ENCODE measurements around the gene SSRP1.

Gene SSRP1

DNA sequence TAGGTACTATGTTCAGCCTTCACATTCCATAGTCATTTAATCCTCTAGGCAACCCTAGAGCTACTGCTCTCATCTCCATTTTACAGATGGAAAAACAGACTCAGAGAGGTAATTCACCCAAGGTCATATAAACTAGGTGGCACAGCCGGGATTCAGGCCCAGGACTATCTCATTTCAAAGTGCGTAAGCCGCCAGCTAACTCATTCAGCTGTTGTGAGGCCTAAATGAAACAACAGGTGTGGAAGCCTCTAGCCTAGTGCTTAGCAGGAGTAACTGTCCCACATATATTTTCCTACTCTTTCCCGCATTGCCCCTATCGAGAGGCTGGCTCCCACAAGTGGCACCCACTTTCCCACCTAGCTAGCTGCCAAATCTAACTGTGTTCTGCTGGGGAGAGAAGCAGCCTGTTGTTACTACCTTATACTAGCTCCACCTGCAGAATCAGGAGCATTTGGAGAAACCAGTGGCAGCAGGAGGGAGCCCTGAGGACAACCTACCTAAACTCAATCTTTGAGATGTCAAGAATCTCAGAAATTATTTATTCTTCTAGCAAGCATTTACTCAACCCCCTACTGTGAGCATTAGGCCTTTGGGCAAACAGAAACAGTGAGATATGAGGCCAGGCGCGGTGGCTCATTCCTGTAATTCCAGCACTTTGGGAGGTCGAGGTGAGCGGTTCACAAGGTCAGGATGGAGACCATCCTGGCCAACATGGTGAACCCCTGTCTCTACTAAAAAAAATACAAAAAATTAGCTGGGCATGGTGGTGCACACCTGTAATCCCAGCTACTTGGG lies 24.4 kb upstream of the SSRP1 start:
- H3K36me3 ChIP-seq (ENCODE audit: control insufficient read depth in 5 of 5, insufficient read depth in 5 of 5, low read length in 5 of 5), result no peaks in the 10 kb centered on the region
- H3K9me3 ChIP-seq (ENCODE audit: control insufficient read depth in 5 of 5, low read length in 5 of 5), result peaks cover 0 to 2% (median 0%) of the 10 kb centered on the region in 5 donors
- peaks cover 0 to 3% (median 0%) of the 10 kb centered on the region in 5 donors for H3K4me1 ChIP-seq (ENCODE audit: control insufficient read depth in 5 of 5, insufficient read depth in 5 of 5, low read length in 5 of 5)
- no peak overlapping the region for H3K27ac ChIP-seq (ENCODE audit: low read depth, low read length)
- H3K27me3 ChIP-seq (ENCODE audit: control insufficient read depth in 5 of 5, insufficient read depth in 4 of 5, low read length in 5 of 5), result peaks cover 0 to 5% (median 0%) of the 10 kb centered on the region in 5 donors
- H3K9ac ChIP-seq (ENCODE audit: low read length in 5 of 5), result no peak overlapping the region
- no peak overlapping the region for H3K4me3 ChIP-seq (ENCODE audit: low read depth in 1 of 5, low read length in 5 of 5)

DNA sequence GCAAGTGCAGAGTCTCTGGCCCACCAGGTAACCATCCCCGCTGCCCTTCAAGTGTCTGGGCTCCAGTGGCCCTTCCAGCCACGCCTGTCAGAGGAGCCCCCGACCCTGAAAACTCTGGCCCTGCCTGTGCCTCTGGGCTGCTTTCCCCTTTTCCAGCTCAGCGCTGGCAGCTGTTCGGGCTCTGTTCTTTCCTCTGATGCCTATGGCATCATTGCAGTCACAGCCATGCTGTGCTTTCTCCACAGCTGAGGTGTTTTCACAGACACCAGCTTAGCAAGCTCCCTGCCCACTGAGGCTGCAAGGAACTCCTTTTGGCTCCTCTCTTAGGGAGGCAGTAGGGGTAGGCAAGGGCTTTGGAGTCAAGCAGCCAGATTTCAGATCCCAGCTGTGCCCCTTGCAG lies 23.7 kb upstream of the SSRP1 start:
- peaks cover 0 to 3% (median 0%) of the 10 kb centered on the region in 5 donors for H3K4me1 ChIP-seq (ENCODE audit: control insufficient read depth in 5 of 5, insufficient read depth in 5 of 5, low read length in 5 of 5)
- H3K36me3 ChIP-seq (ENCODE audit: control insufficient read depth in 5 of 5, insufficient read depth in 5 of 5, low read length in 5 of 5), result no peaks in the 10 kb centered on the region
- no peak overlapping the region for H3K4me3 ChIP-seq (ENCODE audit: low read depth in 1 of 5, low read length in 5 of 5)
- no peak overlapping the region for H3K27ac ChIP-seq (ENCODE audit: low read depth, low read length)
- no peak overlapping the region for H3K9ac ChIP-seq (ENCODE audit: low read length in 5 of 5)
- H3K9me3 ChIP-seq (ENCODE audit: control insufficient read depth in 5 of 5, low read length in 5 of 5), result peaks cover 0 to 2% (median 0%) of the 10 kb centered on the region in 5 donors
- peaks cover 0 to 5% (median 0%) of the 10 kb centered on the region in 5 donors for H3K27me3 ChIP-seq (ENCODE audit: control insufficient read depth in 5 of 5, insufficient read depth in 4 of 5, low read length in 5 of 5)

DNA sequence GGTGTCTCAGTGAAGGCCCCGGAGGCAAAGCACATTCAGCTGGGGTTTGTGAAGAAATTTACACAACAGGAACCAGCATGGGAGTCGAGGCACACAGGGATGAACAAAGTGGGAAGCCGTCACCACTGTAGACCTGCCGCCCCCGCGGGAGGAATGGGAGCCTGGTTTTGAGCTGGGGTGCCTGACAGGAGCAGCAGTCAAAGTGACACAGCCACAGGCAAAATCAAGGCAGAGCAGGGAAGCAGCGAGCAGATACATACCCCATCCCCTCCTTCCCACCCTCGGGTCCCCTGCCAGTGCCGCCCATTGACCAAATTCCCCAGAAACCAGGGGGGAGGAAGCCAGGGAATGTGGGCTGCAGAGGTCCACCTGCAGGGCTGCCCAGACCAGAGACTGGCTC lies 23.3 kb upstream of the SSRP1 start:
- no peak overlapping the region for H3K4me3 ChIP-seq (ENCODE audit: low read depth in 1 of 5, low read length in 5 of 5)
- no peak overlapping the region for H3K9ac ChIP-seq (ENCODE audit: low read length in 5 of 5)
- H3K27me3 ChIP-seq (ENCODE audit: control insufficient read depth in 5 of 5, insufficient read depth in 4 of 5, low read length in 5 of 5), result peaks cover 0 to 5% (median 0%) of the 10 kb centered on the region in 5 donors
- H3K9me3 ChIP-seq (ENCODE audit: control insufficient read depth in 5 of 5, low read length in 5 of 5), result peaks cover 0 to 2% (median 0%) of the 10 kb centered on the region in 5 donors
- no peaks in the 10 kb centered on the region for H3K36me3 ChIP-seq (ENCODE audit: control insufficient read depth in 5 of 5, insufficient read depth in 5 of 5, low read length in 5 of 5)
- H3K4me1 ChIP-seq (ENCODE audit: control insufficient read depth in 5 of 5, insufficient read depth in 5 of 5, low read length in 5 of 5), result peaks cover 0 to 3% (median 0%) of the 10 kb centered on the region in 5 donors
- no peak overlapping the region for H3K27ac ChIP-seq (ENCODE audit: low read depth, low read length)

DNA sequence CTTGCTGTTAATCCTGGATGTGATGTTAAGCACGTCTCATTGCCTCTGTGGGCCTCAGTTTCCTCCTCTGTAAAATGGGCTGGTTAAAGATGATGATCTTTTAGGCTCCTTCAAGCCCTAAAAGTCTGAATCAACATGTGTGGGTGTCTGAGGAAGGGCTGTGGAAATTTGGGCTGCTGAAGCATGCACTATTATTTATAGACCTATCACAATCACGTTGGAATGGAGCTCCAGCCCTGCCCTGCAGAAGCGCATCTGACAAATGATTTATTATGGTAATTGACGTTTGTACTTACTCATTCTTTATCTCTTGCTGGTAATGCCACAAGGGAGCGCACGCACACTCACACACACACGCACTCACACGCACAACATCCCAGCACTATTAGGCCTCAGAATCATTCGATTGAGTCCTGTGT lies 22.9 kb upstream of the SSRP1 start:
- no peak overlapping the region for H3K4me3 ChIP-seq (ENCODE audit: low read depth in 1 of 5, low read length in 5 of 5)
- H3K27ac ChIP-seq (ENCODE audit: low read depth, low read length), result no peak overlapping the region
- H3K9ac ChIP-seq (ENCODE audit: low read length in 5 of 5), result no peak overlapping the region

DNA sequence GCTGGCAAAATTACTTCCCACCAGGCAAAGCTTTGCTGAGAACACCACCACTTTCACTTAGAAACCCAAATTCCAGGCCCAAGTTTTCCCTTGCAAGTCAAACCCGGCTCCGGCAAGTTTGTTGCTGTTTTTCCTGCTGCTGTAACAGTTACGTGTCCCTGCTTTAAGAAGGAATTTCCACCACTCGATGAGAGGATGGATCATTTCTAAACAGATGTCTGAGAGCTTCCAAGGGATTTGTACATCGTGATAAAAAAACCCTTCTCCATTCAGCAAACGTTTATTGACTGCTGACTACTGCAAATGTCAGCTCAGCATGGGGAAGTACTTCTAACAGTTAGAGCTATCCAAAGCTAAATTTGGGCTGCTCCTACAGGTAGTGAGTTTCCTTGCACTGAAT lies 22.2 kb upstream of the SSRP1 start:
- Histone ChIP-seq H3K36me3 (ENCODE audit: control insufficient read depth in 5 of 5, insufficient read depth in 5 of 5, low read length in 5 of 5) (no peaks in the 10 kb centered on the region), H3K27ac (ENCODE audit: low read depth, low read length) (no peak overlapping the region), H3K27me3 (ENCODE audit: control insufficient read depth in 5 of 5, insufficient read depth in 4 of 5, low read length in 5 of 5) (peaks cover 0 to 3% (median 0%) of the 10 kb centered on the region in 5 donors), H3K4me1 (ENCODE audit: control insufficient read depth in 5 of 5, insufficient read depth in 5 of 5, low read length in 5 of 5) (peaks cover 0 to 3% (median 0%) of the 10 kb centered on the region in 5 donors), H3K9ac (ENCODE audit: low read length in 5 of 5) (no peak overlapping the region), H3K9me3 (ENCODE audit: control insufficient read depth in 5 of 5, low read length in 5 of 5) (no peaks in the 10 kb centered on the region), H3K4me3 (ENCODE audit: low read depth in 1 of 5, low read length in 5 of 5) (no peak overlapping the region)

More for the DNA sequence above, 22.9 kb upstream of the SSRP1 start:
- Histone ChIP-seq H3K4me1 (ENCODE audit: control insufficient read depth in 5 of 5, insufficient read depth in 5 of 5, low read length in 5 of 5) (peaks cover 0 to 3% (median 0%) of the 10 kb centered on the region in 5 donors), H3K27me3 (ENCODE audit: control insufficient read depth in 5 of 5, insufficient read depth in 4 of 5, low read length in 5 of 5) (peaks cover 0 to 5% (median 0%) of the 10 kb centered on the region in 5 donors), H3K36me3 (ENCODE audit: control insufficient read depth in 5 of 5, insufficient read depth in 5 of 5, low read length in 5 of 5) (no peaks in the 10 kb centered on the region), H3K9me3 (ENCODE audit: control insufficient read depth in 5 of 5, low read length in 5 of 5) (peaks cover 0 to 2% (median 0%) of the 10 kb centered on the region in 5 donors)

DNA sequence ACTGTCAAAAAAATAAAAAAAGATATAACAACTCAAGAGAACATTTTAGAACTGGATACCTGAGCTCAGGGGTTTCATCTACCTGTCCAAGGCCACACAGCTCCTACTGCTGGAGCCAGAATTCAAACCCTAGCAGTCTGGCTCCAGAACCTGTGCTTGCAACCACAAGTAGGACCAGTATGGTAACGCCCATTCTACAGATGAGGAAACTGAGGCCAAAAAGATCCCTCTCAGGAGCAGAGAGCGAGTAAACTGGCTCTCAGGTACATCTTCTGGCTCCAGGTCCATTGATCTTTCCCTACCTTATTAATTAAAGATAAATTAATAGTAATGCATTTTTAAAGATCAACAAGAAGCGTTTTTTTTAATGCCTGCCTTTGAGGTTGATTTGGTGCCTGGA lies 21.6 kb upstream of the SSRP1 start:
- Histone ChIP-seq H3K9ac (ENCODE audit: low read length in 5 of 5) (no peak overlapping the region), H3K9me3 (ENCODE audit: control insufficient read depth in 5 of 5, low read length in 5 of 5) (no peaks in the 10 kb centered on the region), H3K4me3 (ENCODE audit: low read depth in 1 of 5, low read length in 5 of 5) (no peak overlapping the region), H3K36me3 (ENCODE audit: control insufficient read depth in 5 of 5, insufficient read depth in 5 of 5, low read length in 5 of 5) (no peaks in the 10 kb centered on the region), H3K27ac (ENCODE audit: low read depth, low read length) (no peak overlapping the region), H3K27me3 (ENCODE audit: control insufficient read depth in 5 of 5, insufficient read depth in 4 of 5, low read length in 5 of 5) (no peaks in the 10 kb centered on the region), H3K4me1 (ENCODE audit: control insufficient read depth in 5 of 5, insufficient read depth in 5 of 5, low read length in 5 of 5) (peaks cover 0 to 3% (median 0%) of the 10 kb centered on the region in 5 donors)

DNA sequence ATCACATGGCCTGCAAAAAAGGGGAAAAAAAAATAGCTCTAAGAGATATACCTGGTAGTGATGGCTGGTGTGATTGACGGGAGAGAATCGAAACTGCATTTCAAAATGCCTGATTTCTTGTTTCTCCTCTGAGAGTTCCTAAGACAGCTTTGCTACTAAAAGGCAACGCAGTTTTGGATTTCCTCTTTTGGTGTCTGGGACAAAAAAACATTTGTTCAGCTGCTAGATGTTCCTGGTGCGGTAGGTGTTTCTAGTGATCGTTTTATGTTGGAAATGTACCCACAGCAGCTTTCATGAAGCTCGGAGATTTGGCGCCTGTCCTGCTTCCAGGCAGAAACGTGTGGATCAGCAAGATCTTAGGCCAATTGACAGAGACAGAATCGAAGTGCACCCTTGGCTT lies 20.6 kb upstream of the SSRP1 start:
- no peak overlapping the region for H3K27ac ChIP-seq (ENCODE audit: low read depth, low read length)
- peaks cover 0 to 2% (median 0%) of the 10 kb centered on the region in 5 donors for H3K36me3 ChIP-seq (ENCODE audit: control insufficient read depth in 5 of 5, insufficient read depth in 5 of 5, low read length in 5 of 5)
- H3K27me3 ChIP-seq (ENCODE audit: control insufficient read depth in 5 of 5, insufficient read depth in 4 of 5, low read length in 5 of 5), result no peaks in the 10 kb centered on the region
- no peaks in the 10 kb centered on the region for H3K9me3 ChIP-seq (ENCODE audit: control insufficient read depth in 5 of 5, low read length in 5 of 5)
- peaks cover 0 to 3% (median 0%) of the 10 kb centered on the region in 5 donors for H3K4me1 ChIP-seq (ENCODE audit: control insufficient read depth in 5 of 5, insufficient read depth in 5 of 5, low read length in 5 of 5)
- H3K9ac ChIP-seq (ENCODE audit: low read length in 5 of 5), result peak overlapping the region in 2 of 5 donors; percentile 16 to 21
- no peak overlapping the region for H3K4me3 ChIP-seq (ENCODE audit: low read depth in 1 of 5, low read length in 5 of 5)

DNA sequence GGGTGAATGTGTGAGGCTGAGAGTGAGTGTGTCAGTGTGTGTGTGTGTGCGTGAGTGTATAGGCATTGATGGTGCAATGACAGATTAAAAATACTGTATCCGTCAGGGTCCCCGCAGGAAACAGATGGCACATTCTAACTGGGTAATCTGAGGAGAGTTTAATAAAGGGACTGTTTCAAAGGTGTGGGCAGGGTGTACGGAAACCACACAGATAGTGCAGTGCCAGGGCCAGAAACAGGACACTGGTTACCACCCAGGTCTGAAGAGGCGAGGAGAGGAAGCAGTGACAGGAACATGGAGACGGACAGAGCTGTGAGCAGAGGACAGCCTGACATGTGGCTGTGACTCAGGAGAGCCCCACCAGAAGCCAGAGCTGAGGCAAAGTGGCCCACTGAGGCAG lies 19.0 kb upstream of the SSRP1 start:
- Histone ChIP-seq H3K4me3 (ENCODE audit: low read depth in 1 of 5, low read length in 5 of 5) (no peak overlapping the region), H3K4me1 (ENCODE audit: control insufficient read depth in 5 of 5, insufficient read depth in 5 of 5, low read length in 5 of 5) (peaks cover 0 to 7% (median 3%) of the 10 kb centered on the region in 5 donors), H3K9ac (ENCODE audit: low read length in 5 of 5) (no peak overlapping the region), H3K36me3 (ENCODE audit: control insufficient read depth in 5 of 5, insufficient read depth in 5 of 5, low read length in 5 of 5) (peaks cover 0 to 2% (median 0%) of the 10 kb centered on the region in 5 donors), H3K9me3 (ENCODE audit: control insufficient read depth in 5 of 5, low read length in 5 of 5) (no peaks in the 10 kb centered on the region), H3K27ac (ENCODE audit: low read depth, low read length) (no peak overlapping the region), H3K27me3 (ENCODE audit: control insufficient read depth in 5 of 5, insufficient read depth in 4 of 5, low read length in 5 of 5) (no peaks in the 10 kb centered on the region)

DNA sequence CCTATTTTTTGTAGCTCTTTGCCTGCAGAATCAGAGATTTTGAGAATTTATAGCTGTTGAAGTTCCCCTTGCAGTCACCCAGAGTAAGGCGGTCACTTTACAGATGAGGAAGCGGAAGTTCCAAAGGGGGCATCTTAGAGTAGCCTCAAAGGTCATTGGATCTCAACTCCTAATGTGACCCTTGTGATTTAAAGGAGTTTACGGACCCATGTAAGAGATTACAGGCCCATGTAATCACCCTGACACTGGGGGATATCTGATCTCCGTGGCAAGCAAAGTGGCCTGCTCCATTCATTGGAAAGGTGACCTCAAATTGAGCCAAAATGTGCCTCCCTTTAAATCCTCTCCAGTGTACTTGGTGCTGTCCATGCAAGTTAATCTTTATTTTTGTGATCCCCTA lies 18.2 kb upstream of the SSRP1 start:
- Histone ChIP-seq H3K9me3 (ENCODE audit: control insufficient read depth in 5 of 5, low read length in 5 of 5) (no peaks in the 10 kb centered on the region), H3K27ac (ENCODE audit: low read depth, low read length) (no peak overlapping the region), H3K36me3 (ENCODE audit: control insufficient read depth in 5 of 5, insufficient read depth in 5 of 5, low read length in 5 of 5) (peaks cover 0 to 2% (median 0%) of the 10 kb centered on the region in 5 donors), H3K4me1 (ENCODE audit: control insufficient read depth in 5 of 5, insufficient read depth in 5 of 5, low read length in 5 of 5) (peaks cover 0 to 10% (median 6%) of the 10 kb centered on the region in 5 donors), H3K4me3 (ENCODE audit: low read depth in 1 of 5, low read length in 5 of 5) (no peak overlapping the region), H3K27me3 (ENCODE audit: control insufficient read depth in 5 of 5, insufficient read depth in 4 of 5, low read length in 5 of 5) (no peaks in the 10 kb centered on the region), H3K9ac (ENCODE audit: low read length in 5 of 5) (no peak overlapping the region)

DNA sequence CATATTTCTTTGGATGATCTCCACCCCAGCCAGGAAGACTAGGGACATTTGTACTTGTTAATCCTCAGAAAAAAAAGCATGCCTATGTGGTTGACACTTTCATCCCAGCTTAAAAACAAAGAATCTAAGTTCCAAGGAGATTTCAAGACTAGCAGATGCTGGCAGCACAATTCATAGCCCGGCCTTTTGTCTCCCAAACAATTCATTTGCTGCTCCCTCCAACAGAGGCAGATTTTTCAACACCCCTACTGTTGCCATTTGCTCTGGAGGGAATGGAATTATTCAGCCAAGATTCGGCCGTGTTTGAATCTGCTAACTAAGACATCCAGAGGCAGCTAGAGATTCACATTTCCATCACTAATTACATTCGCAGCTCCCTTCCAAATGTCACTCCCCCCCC lies 17.8 kb upstream of the SSRP1 start:
- no peak overlapping the region for H3K27ac ChIP-seq (ENCODE audit: low read depth, low read length)
- H3K27me3 ChIP-seq (ENCODE audit: control insufficient read depth in 5 of 5, insufficient read depth in 4 of 5, low read length in 5 of 5), result no peaks in the 10 kb centered on the region
- H3K9me3 ChIP-seq (ENCODE audit: control insufficient read depth in 5 of 5, low read length in 5 of 5), result no peaks in the 10 kb centered on the region
- H3K4me1 ChIP-seq (ENCODE audit: control insufficient read depth in 5 of 5, insufficient read depth in 5 of 5, low read length in 5 of 5), result peaks cover 0 to 10% (median 6%) of the 10 kb centered on the region in 5 donors
- H3K36me3 ChIP-seq (ENCODE audit: control insufficient read depth in 5 of 5, insufficient read depth in 5 of 5, low read length in 5 of 5), result peaks cover 0 to 2% (median 0%) of the 10 kb centered on the region in 5 donors
- H3K4me3 ChIP-seq (ENCODE audit: low read depth in 1 of 5, low read length in 5 of 5), result no peak overlapping the region
- no peak overlapping the region for H3K9ac ChIP-seq (ENCODE audit: low read length in 5 of 5)
